Measurements from ENCODE around the gene ZC3H18. TPM values are rescaled to one million over a fixed set of nuclear protein-coding genes. Genes with fewer than 3 reads are reported as not detected.

The ZC3H18 gene
- total RNA-seq, 1 experiment from 2014 or later: 61.8 TPM

- Mint-ChIP-seq H3K4me3 (no peak overlapping the region), H3K27me3 (ENCODE audit: low read depth) (peaks cover 4% of the 10 kb centered on the region; the same call in 1 of the 2 replicates), H3K4me1 (peaks cover 5% of the 10 kb centered on the region), H3K9me3 (no peaks in the 10 kb centered on the region), H3K36me3 (peaks cover 3% of the 10 kb centered on the region), H3K27ac (no peak overlapping the region)
- TF ChIP-seq NR2C2 (CRISPR knock-in tag; IDR thresholded peaks at IDR 0.05) (no peak), SMAD3 (CRISPR knock-in tag; IDR thresholded peaks at IDR 0.05; ENCODE audit: borderline replicate concordance) (no peak), CREB1 (CRISPR knock-in tag; IDR thresholded peaks at IDR 0.05) (no peak), MYBL2 (CRISPR knock-in tag; IDR thresholded peaks at IDR 0.05) (no peak), ZNF138 (CRISPR knock-in tag; conservative IDR thresholded peaks at IDR 0.05) (no peak), E2F5 (CRISPR knock-in tag; IDR thresholded peaks at IDR 0.05) (no peak), ARID4B (CRISPR knock-in tag; IDR thresholded peaks at IDR 0.05; ENCODE audit: borderline replicate concordance) (no peak), ZNF671 (CRISPR knock-in tag; IDR thresholded peaks at IDR 0.05) (no peak), CREM (CRISPR knock-in tag; IDR thresholded peaks at IDR 0.05) (no peak), RELA (CRISPR knock-in tag; IDR thresholded peaks at IDR 0.05; ENCODE audit: borderline replicate concordance) (no peak), TEAD1 (CRISPR knock-in tag; IDR thresholded peaks at IDR 0.05) (no peak), ZNF121 (CRISPR knock-in tag; IDR thresholded peaks at IDR 0.05) (no peak), FOXP1 (CRISPR knock-in tag; IDR thresholded peaks at IDR 0.05; ENCODE audit: borderline replicate concordance) (no peak)
- ChIA-PET POLR2A (no interaction called here), CTCF (interaction anchor here (1.9 kb wide), 1 partner anchor 8 kb away, joined by 4 read pairs; the partner anchor contains the start of gene IL17C)
- ATAC-seq: no peak
- no peak for DNase-seq (ENCODE audit: low spot score)
These were observed 75.7 kb downstream of the ZC3H18 start for GRCh38 chr16:88645941-88646340.

- Mint-ChIP-seq H3K27ac (no peak overlapping the region), H3K4me1 (peaks cover 10% of the 10 kb centered on the region), H3K9me3 (no peaks in the 10 kb centered on the region), H3K27me3 (ENCODE audit: low read depth) (no peaks in the 10 kb centered on the region; the same call in 1 of the 2 replicates), H3K36me3 (peaks cover 3% of the 10 kb centered on the region), H3K4me3 (no peak overlapping the region)
- ATAC-seq: no peak
- ChIA-PET POLR2A (no interaction called here), CTCF (interaction anchor here (1.0 to 1.9 kb wide), 2 partner anchors 8 to 76 kb away, joined by 3 to 4 read pairs; partner anchors contain the start of genes IL17C and ZC3H18)
- DNase-seq (ENCODE audit: low spot score): peak; percentile 11
- no peak for TF ChIP-seq CDX4 (CRISPR knock-in tag; IDR thresholded peaks at IDR 0.05; ENCODE audit: borderline replicate concordance)
- no peak for TF ChIP-seq CBFB (CRISPR knock-in tag; IDR thresholded peaks at IDR 0.05; ENCODE audit: low read depth)
- TF ChIP-seq NFE2L1 (CRISPR knock-in tag; IDR thresholded peaks at IDR 0.05): no peak
- TF ChIP-seq MXD4 (CRISPR knock-in tag; IDR thresholded peaks at IDR 0.05; ENCODE audit: borderline replicate concordance): no peak
- TF ChIP-seq OVOL2 (CRISPR knock-in tag; IDR thresholded peaks at IDR 0.05; ENCODE audit: borderline replicate concordance): no peak
- TF ChIP-seq GTF2I (CRISPR knock-in tag; conservative IDR thresholded peaks at IDR 0.05): no peak
- TF ChIP-seq JUN (CRISPR knock-in tag; IDR thresholded peaks at IDR 0.05): no peak
- TF ChIP-seq SMAD4 (CRISPR knock-in tag; IDR thresholded peaks at IDR 0.05): no peak
- no peak for TF ChIP-seq ZNF219 (CRISPR knock-in tag; IDR thresholded peaks at IDR 0.05; ENCODE audit: borderline replicate concordance)
- no peak for TF ChIP-seq NFATC4 (CRISPR knock-in tag; IDR thresholded peaks at IDR 0.05)
- TF ChIP-seq IRF1 (CRISPR knock-in tag; IDR thresholded peaks at IDR 0.05): no peak
- no peak for TF ChIP-seq ZSCAN18 (CRISPR knock-in tag; IDR thresholded peaks at IDR 0.05)
- TF ChIP-seq ZMAT4 (CRISPR knock-in tag; IDR thresholded peaks at IDR 0.05): no peak
- TF ChIP-seq GABPB1 (CRISPR knock-in tag; IDR thresholded peaks at IDR 0.05): no peak
- no peak for TF ChIP-seq FOXK1 (CRISPR knock-in tag; IDR thresholded peaks at IDR 0.05)
- no peak for TF ChIP-seq ATF3 (CRISPR knock-in tag; conservative IDR thresholded peaks at IDR 0.05)
- TF ChIP-seq ZNF121 (CRISPR knock-in tag; IDR thresholded peaks at IDR 0.05): no peak
These were observed 76.3 kb downstream of the ZC3H18 start for GRCh38 chr16:88646345-88647034.

Data from WTC11 (cell line).